Activated CD4-positive, alpha-beta T cell treated with anti-CD3 and anti-CD28 coated beads, Interleukin-2, amount 50 U/mL, for 4 hours (primary cell): ENCODE measurements around the gene TCTN2.

ENCODE experiments used
- DNase-seq, 2 experiments: peaks; one replicate each; pipeline ENCODE4 v3.0.0-alpha.2; 2020

The TCTN2 gene

DNA sequence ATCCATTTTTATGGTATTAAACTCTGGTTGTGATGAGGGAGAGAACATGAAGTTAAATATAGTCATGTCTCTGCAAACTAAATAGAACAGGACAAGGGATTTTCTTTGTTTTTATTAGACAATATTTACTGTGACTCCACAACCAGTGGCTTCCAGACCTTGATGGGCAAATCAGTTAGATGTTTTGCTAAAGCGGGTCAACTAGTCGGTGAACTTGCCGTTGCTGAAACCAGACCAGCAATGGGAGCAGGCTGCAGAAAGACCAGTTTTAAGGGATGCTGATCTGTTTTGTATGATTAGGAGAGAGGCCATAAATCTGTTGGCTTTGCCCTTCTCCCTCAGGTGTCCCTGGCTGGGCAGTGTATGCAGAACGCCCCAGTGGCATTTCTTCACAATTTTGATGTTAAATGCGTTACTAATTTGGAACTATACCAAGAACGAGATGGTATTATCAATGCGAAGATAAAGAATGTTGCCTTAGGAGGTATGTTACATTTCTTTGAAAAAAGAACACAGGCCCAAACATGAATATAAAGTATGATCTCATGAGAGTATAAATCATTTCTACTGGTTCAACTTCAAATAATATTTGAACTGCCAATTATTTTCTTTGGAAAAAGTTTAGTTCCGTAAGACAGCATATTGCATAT lies 19.4 kb downstream of the TCTN2 start:
- no peak for DNase-seq

DNA sequence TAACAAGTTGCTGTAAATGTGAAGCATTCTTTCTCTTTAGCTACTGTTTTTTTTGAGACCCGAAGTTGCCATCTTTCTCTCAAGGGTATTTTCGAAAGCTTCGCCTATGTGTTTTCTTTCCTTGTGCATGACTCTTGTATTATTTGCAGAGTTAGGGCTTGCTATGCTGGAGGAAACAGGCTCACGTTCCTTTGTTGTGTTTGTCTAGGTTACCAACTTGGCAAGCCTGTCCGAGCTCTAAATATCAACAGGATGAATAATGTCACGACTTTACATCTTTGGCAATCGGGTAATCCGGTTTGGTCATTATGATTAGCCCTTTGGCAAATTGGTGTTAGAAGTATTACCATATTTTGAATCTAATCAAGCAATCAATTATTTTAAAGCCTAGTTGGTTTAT lies 25.3 kb downstream of the TCTN2 start:
- no peak for DNase-seq

GRCh38 chr12:123696646-123697045 lies 25.7 kb downstream of the TCTN2 start:
- DNase-seq: no peak

DNA sequence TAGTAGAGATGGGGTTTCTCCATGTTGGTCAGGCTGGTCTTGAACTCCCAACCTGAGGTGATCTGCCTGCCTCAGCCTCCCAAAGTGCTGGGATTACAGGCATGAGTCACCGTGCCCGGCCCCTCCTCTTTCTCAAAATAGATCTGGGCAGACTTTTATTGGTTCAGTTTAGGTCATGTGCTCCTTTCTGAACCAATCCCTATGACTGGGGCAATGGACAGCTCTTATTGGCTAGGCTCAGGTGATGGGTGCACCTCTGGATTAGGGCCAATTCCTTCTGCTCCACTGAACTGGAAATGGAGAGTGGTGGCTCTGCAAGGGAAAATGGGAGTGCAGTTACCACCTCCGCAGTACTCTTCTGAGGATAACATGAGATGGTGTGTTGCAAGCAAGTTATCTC lies 35.0 kb downstream of the TCTN2 start:
- DNase-seq: no peak

DNA sequence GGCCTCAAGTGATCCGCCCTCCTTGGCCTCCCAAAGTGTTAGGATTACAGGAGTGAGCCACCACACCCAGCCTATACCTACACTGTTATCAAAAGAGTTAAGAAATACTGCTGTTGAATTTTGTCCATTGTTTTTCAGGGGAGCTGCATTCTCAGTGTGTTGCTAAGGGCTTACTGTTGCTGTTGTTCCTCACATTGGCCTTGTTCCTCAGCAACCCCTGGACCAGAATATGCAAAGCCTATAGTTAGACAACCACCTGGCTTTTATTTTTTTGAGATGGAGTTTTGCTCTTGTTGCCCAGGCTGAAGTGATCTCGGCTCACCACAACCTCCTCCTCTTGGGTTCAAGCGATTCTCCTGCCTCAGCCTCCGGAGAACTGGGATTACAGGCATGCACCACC lies 36.6 kb downstream of the TCTN2 start:
- no peak for DNase-seq

- DNase-seq: no peak
Observed at GRCh38 chr12:123712780-123713319, 41.9 kb downstream of the TCTN2 start.

DNA sequence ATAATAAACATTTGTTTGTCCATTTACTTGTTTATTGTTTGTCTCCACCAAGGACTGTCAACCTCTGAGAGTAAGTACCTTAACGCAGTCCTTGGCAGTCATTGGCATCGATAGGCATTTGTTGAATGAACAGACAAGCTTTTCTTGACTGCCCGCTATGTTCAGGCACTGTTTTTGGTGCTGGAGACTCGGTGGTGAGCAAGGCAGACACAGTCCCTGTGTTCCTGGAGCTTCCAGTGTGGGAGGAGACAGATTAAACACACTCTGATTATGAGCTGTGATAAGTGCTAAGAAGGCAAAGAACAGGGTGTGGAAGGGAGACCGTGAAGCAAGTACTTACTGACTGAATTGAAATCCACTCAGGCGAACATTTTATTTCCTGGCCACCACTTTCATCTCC lies 42.5 kb downstream of the TCTN2 start:
- DNase-seq: no peak

DNA sequence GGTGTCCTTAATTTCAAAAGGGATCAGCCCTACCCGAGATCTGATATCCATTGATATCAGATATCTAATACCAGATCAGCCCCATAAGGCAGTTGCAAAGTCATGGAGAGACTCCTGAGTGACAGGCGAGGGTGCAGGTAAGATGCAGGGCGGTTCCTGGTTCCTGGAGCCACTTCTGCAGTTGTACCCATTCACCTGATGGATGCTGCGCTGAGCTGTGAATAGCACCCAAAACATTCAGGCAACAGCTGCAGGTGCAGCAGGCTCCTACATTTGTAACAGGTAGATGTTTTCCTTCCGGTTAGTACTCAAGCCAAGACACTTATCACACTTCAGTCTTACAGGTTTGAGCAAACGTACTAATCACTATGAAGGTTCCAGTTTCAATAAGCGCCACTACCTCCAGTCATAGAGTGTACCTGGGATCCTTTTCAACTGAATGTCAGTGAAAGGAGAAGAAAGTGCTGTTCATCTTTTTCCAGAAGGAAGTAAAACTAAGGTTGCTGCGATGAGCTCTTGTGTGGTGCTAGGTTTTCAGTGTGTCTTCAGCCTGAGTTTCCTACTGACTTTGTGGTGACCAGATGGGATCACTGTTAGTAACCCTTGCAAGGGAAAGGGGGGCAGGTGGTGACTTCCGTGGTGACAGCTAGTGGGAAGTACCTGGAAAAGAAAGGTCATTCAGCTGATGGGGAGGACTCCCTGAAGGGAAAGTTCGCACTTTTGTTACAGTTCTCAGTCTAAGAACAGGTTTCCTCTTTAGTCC lies 43.1 kb downstream of the TCTN2 start:
- peak; percentile 8 to 14 for DNase-seq

DNA sequence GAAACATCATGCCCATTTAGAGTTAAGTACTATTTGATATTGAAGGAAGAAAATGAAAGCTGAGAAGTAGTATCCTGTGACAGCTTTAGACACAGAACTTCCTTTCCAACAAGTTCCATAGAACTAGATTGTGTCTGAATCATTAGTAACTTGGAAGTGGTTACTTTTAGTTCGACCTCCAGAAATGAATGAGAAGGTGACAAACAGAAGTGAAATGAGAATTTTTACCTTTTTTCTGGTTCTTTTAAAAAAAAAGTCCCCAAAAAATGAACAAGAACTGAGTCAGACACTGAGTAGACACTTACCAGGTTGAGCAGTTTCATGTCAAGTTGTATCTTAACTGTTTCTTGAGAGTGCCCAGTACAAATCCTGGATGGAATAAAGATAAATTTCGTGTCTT lies 44.3 kb downstream of the TCTN2 start:
- DNase-seq: no peak

GRCh38 chr12:123717350-123717749 lies 46.4 kb downstream of the TCTN2 start:
- DNase-seq: no peak

DNA sequence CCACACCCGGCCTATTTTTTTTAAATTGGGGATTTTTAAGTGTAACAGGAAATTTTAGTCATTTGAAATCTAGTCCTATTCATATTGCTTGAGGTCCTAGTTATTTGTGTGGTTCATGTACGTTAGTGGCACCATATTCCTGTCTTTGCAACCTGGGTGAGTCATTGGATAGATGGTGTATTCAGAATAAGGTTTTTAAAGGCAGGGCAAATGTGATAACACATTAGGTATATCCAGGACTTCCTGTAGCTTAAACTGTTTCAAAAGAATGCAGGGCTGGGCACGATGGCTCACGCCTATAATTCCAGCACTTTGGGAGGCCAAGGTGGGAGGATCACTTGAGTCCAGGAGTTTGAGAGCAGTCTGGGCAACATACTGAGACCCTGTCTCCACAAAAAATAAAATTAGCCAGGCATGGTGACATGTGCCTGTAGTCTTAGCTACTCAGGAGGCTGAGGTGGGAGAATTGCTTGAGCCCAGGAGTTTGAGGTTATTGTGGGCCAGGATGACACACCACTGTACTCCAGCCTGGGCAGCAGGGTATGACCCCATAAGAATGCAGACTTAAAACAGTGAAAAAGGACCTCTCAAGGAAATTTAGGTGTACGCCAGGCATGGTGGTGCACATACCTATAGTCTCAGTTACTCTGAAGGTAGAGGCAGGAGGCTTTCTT lies 49.4 kb downstream of the TCTN2 start:
- no peak for DNase-seq

DNA sequence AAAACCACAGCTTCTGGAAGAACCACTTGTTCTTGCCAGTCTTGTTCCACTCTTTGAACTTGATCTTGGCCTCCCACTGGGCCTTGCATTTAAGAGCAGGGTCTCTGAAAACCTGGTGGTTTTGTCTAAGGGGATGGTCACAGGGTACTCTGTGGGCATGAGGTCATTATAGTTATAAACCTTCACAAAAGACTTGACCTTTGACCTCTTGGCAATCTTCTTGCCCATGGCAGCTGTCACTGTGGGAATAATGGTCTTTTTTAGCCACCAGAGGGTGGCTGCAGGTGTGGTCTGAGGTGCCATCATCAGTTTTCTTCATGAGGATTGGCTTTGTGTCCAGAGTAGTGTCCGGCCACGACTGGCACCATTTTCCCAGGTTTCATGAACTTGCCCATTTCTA lies 50.3 kb downstream of the TCTN2 start:
- DNase-seq: no peak

GRCh38 chr12:123723011-123723410 lies 52.1 kb downstream of the TCTN2 start:
- DNase-seq: no peak

DNA sequence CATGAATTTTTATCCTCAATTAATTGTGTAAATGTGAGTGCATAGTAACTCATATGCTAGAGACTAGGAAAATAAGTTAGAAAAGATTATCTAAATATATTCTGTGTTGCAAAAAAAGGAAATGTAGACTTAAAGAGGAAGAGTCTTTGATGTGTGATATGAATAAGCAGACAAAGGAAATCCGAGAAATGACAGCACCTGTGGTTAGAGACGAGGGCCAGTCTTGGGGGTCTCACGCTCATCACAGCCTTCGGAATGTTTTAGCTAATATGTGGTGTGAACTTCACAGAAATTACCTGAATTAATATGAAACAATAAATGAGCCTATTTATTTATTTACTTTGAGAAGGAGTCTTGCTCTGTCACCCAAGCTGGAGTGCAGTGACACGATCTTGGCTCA lies 52.9 kb downstream of the TCTN2 start:
- DNase-seq: no peak

DNA sequence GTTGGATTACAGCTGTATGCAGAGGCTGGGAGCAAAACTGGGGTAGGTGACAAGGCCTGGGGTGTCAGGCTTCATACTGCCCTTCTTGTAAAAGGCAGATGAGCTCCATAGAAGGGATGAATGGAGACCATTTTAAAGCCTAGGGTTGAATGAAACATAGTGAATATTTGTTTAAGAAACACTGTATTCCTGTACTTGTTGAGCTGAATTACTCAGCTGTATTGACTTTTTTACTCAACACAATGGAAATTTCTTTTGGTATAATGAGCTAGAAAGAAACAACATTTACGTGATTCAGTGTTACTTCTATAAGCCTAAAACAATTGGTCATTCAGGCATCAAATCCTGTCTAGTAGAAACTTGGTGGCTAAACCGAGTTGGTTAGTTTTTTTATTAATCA lies 55.3 kb downstream of the TCTN2 start:
- no peak for DNase-seq

- DNase-seq: no peak
Observed at GRCh38 chr12:123726962-123727361, 56.0 kb downstream of the TCTN2 start.

DNA sequence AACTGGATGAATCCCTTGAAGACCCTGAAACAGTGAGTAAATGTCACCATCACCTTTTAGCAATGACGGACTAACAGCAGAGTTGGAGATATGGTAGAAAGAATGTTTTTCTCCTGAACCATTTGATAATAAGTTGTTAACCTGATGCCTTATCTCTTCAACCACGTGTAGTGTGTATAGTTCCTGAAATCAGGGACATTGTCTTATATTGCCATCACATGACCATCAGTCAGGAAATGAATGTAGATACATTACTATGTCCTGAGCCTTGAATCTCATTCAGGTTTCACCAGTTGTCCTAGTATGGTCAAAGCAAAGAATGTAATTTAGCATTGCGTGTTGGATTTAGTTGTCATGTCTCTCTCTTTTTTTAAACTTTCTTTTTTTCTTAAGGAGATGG lies 57.0 kb downstream of the TCTN2 start:
- DNase-seq: no peak

- no peak for DNase-seq
Observed at GRCh38 chr12:123731596-123731995, 60.7 kb downstream of the TCTN2 start.

- DNase-seq: no peak
Observed at GRCh38 chr12:123732251-123732650, 61.3 kb downstream of the TCTN2 start.

DNA sequence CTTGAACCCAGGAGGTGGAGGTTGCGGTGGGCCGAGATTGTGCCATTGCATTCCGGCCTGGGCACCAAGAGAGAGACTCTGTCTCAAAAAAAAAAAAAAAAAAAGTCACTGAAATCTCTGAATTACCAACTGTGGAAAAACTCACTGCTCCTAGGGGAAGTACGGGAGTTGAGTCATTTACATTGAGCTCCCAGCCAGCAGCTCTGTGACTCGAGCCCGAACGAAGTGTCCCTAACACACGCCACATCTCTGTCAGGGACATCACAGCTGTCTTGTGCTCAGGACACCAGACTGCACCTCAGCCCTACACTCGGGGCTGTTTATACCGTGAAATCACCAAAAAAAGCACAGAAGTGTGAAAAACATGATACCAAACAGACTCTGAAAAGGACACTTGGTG lies 62.3 kb downstream of the TCTN2 start:
- DNase-seq: no peak

DNA sequence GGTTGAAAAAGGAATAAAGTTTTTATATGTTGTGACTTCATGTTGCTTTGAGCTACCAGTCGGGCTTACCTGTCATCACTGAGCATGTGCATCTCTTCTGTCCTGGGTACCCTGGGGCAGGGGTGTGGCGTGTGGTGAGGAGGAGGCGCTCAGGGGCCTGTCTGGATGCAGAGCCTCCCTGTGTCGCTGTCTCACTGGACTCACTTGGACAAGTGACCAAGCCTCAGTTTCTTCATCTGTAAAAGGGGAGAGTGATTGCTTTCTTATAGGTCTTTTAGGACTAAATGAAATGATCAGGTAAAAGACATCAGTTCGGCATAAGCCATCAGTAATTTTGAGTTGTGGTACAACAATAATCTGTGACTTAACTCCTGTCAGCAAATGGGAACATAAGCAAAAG lies 63.4 kb downstream of the TCTN2 start:
- DNase-seq: no peak

DNA sequence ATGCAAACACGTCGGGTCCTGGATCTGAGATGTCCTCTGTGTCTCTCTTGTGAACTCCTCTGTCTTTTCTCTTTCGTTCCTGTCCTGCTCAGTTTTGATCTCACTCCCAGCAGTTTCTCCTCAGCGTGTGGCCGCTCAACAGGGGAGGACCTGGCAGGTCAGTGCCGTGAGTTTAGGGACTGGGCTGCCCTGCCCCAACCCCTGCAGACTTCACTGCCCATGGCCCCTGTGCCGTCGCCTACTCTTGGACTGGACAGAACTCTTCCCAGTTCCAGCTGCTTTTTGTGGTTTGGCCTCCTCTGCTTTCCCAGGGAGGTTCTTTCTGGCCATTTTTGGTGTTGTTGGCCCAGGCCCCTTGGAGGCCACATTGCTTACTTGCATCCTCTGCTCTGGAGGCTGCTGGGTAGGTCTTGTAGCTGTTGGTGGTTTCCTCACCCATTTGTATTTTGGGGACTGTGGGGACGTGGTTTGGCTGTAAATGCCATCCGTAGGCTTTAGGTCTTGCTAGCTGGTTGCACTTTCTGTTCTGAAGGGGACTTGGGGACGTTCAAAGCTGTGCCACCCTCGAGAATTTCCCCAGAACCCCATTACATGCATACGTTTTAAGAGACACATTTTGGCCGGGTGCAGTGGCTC lies 71.1 kb downstream of the TCTN2 start:
- DNase-seq: no peak

DNA sequence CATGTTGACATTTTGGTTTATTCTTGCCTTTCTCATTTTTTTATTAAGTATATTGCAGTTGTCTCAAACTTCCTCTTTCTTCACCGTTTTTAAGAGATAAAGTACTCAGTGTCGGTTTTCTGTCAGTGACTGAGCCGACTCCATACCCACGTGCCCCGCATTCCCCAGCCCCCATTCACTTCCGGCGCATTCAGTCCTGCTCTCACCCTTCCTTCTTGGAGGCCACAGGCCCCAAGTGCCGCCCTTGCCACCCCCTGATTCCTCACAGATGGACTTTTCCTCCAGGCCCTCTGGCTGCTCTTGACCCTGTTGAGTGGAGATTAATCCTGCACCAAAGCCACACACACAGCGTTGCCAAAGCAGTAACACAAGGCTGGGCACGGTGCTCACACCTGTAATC lies 72.1 kb downstream of the TCTN2 start:
- DNase-seq: no peak

DNA sequence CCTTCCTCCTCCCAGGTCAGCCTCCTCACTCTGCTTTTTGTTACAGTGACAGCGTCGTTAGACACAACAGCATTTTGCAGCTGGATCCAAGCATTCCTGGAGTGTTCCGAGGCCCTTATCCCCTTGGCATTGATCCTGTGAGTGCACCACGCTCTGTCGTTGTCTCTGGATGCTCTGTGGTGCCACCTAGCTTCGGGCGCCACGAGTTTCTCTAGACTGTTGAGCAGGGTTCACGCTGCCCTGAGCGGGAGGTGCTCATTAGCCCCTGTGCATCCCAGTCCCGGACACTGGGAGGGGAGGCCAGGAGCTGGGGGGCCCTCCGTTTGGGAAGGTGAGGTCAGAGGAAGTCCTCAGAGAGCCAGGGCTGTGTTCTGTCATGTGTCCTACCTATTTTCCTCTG lies 73.9 kb downstream of the TCTN2 start:
- no peak for DNase-seq
